Muscle of leg (tissue), 11 donors: ENCODE results near the gene MYOD1. TPM values are rescaled to one million over a fixed set of nuclear protein-coding genes. Genes with fewer than 3 reads are reported as not detected.

Source experiments
- DNase-seq: peaks from one replicate; pipeline ENCODE4 v3.0.0; 2013
- H3K27ac ChIP-seq: one replicate; pipeline ENCODE4 v1.5.1; 2013; ENCODE audit warnings: mild to moderate bottlenecking, low read length, control low read depth
- H3K27me3 ChIP-seq: one replicate; pipeline ENCODE4 v1.6.1; 2013; ENCODE audit warnings: low read length; ENCODE audit not compliant: control insufficient read depth, insufficient read depth
- H3K36me3 ChIP-seq: one replicate; pipeline ENCODE4 v1.6.1; 2013; ENCODE audit warnings: low read length; ENCODE audit not compliant: control insufficient read depth, insufficient read depth
- H3K4me1 ChIP-seq: one replicate; pipeline ENCODE4 v1.6.1; 2013; ENCODE audit warnings: low read length; ENCODE audit not compliant: control insufficient read depth, insufficient read depth
- H3K4me3 ChIP-seq: one replicate; pipeline ENCODE4 v1.5.1; 2013; ENCODE audit warnings: low read length, control low read depth
- H3K9me3 ChIP-seq: replicated peaks from 2 replicates; pipeline ENCODE4 v1.6.1; 2013; ENCODE audit warnings: low read depth, low read length; ENCODE audit not compliant: control insufficient read depth
- WGBS: methylation state at CpG from one replicate; pipeline ENCODE4 v1.1.5; 2013; ENCODE audit warnings: missing lambda C conversion rate; ENCODE audit not compliant: insufficient coverage; 5-methylcytosine and 5-hydroxymethylcytosine counted together
- polyA plus RNA-seq, 8 donors: library from polyadenylated mRNA; unstranded; fragments of 120-200 nt; gene quantifications; one replicate each; pipeline versions ENCODE4 v1.2.1 to v1.2.3, GENCODE V29; 2013; ENCODE audit warnings: inconsistent platforms in 1 of 8, low replicate concordance in 1 of 8; ENCODE audit not compliant: insufficient read length in 8 of 8, insufficient read depth in 1 of 8
- total RNA-seq: library from RNA; stranded (reverse); fragments of 120-200 nt; gene quantifications from one replicate; pipeline ENCODE4 v1.2.4, GENCODE V29; 2013

MYOD1 gene
- total and polyA plus RNA-seq, 9 donors = 47.3 to 93.1 (median 64.5) TPM

- no peak overlapping the region for H3K27ac ChIP-seq
- WGBS = 86% methylated on average over 3 of the region's 7 CpGs
- H3K4me3 ChIP-seq = no peak overlapping the region
- DNase-seq = peak; percentile 18
- H3K9me3 ChIP-seq = no peaks in the 10 kb centered on the region
- H3K27me3 ChIP-seq = no peaks in the 10 kb centered on the region
- H3K36me3 ChIP-seq = no peaks in the 10 kb centered on the region
- H3K4me1 ChIP-seq = no peaks in the 10 kb centered on the region
Observed at GRCh38 chr11:17767301-17767885, 48.0 kb downstream of the MYOD1 start.

GRCh38 chr11:17767914-17768313 is 48.5 kb downstream of the MYOD1 start:
- H3K4me3 ChIP-seq = no peak overlapping the region
- H3K27me3 ChIP-seq = no peaks in the 10 kb centered on the region
- WGBS = 90% methylated on average over 2 of the region's 2 CpGs
- no peaks in the 10 kb centered on the region for H3K4me1 ChIP-seq
- no peak for DNase-seq
- no peak overlapping the region for H3K27ac ChIP-seq
- H3K36me3 ChIP-seq = no peaks in the 10 kb centered on the region
- no peaks in the 10 kb centered on the region for H3K9me3 ChIP-seq

GRCh38 chr11:17768547-17768946 is 49.2 kb downstream of the MYOD1 start:
- 88% methylated on average over 6 of the region's 7 CpGs for WGBS
- no peak for DNase-seq
- H3K27ac ChIP-seq = no peak overlapping the region

GRCh38 chr11:17769218-17769617 is 49.8 kb downstream of the MYOD1 start:
- WGBS = no CpG with 5 or more reads among the region's 1 CpG
- Histone ChIP-seq H3K27me3 (no peaks in the 10 kb centered on the region), H3K4me3 (no peak overlapping the region), H3K27ac (no peak overlapping the region), H3K9me3 (no peaks in the 10 kb centered on the region), H3K4me1 (no peaks in the 10 kb centered on the region), H3K36me3 (no peaks in the 10 kb centered on the region)
- no peak for DNase-seq

More at GRCh38 chr11:17768547-17768946, 49.2 kb downstream of the MYOD1 start:
- no peaks in the 10 kb centered on the region for H3K27me3 ChIP-seq
- H3K9me3 ChIP-seq = no peaks in the 10 kb centered on the region
- H3K4me1 ChIP-seq = no peaks in the 10 kb centered on the region
- H3K4me3 ChIP-seq = no peak overlapping the region
- H3K36me3 ChIP-seq = no peaks in the 10 kb centered on the region

GRCh38 chr11:17770048-17770652 is 50.8 kb downstream of the MYOD1 start:
- Histone ChIP-seq H3K4me1 (no peaks in the 10 kb centered on the region), H3K4me3 (no peak overlapping the region), H3K9me3 (no peaks in the 10 kb centered on the region), H3K27me3 (no peaks in the 10 kb centered on the region), H3K36me3 (no peaks in the 10 kb centered on the region), H3K27ac (no peak overlapping the region)
- WGBS = 61% methylated on average over 9 of the region's 9 CpGs
- no peak for DNase-seq

GRCh38 chr11:17770917-17771316 is 51.5 kb downstream of the MYOD1 start:
- Histone ChIP-seq H3K4me1 (no peaks in the 10 kb centered on the region), H3K27me3 (no peaks in the 10 kb centered on the region), H3K9me3 (no peaks in the 10 kb centered on the region), H3K36me3 (no peaks in the 10 kb centered on the region), H3K4me3 (no peak overlapping the region), H3K27ac (no peak overlapping the region)
- peak; percentile 13 for DNase-seq

- Histone ChIP-seq H3K9me3 (no peaks in the 10 kb centered on the region), H3K4me1 (no peaks in the 10 kb centered on the region), H3K4me3 (no peak overlapping the region), H3K27me3 (no peaks in the 10 kb centered on the region), H3K36me3 (no peaks in the 10 kb centered on the region), H3K27ac (no peak overlapping the region)
- no peak for DNase-seq
- WGBS = 91% methylated on average over 17 of the region's 17 CpGs
Observed at GRCh38 chr11:17771415-17771814, 52.0 kb downstream of the MYOD1 start.

Other genes starting within 250 kb of the MYOD1 start
- 1.3 TPM for gene ABCC8, start 242.7 kb upstream of the MYOD1 start, total RNA-seq
- gene ABCC8, start 242.7 kb upstream of the MYOD1 start, polyA plus RNA-seq = 1 to 10 TPM; 1.6 to 4.1 (median 2.7) TPM
- 0.22 TPM for gene USH1C, start 175.2 kb upstream of the MYOD1 start, total RNA-seq
- gene USH1C, start 175.2 kb upstream of the MYOD1 start, polyA plus RNA-seq = 10 to 100 TPM in 1 of 8 donors, 1 to 10 TPM in 1, under 1 TPM in 4, not detected in 2; 0.38 to 11.4 (median 0.48) TPM
- gene OTOG, start 172.3 kb upstream of the MYOD1 start, total RNA-seq = under 0.01 TPM
- under 1 TPM in 4 of 8 donors, not detected in 4; 0.03 to 0.05 (median 0.05) TPM for gene OTOG, start 172.3 kb upstream of the MYOD1 start, polyA plus RNA-seq
- gene KCNC1, start 15.2 kb downstream of the MYOD1 start, total RNA-seq = 0.18 TPM
- gene KCNC1, start 15.2 kb downstream of the MYOD1 start, polyA plus RNA-seq = 1 to 10 TPM in 4 of 8 donors, under 1 TPM in 4; 0.72 to 2.1 (median 1.1) TPM